A549 treated with Mapracorat at 1 μM for 4 hours (cell line): ENCODE data around the gene EHHADH. TPM values are rescaled to one million over a fixed set of nuclear protein-coding genes. Genes with fewer than 3 reads are reported as not detected.

ENCODE experiments used
- total RNA-seq: library from RNA; stranded (reverse); fragments of 200-300 nt; extraction: Qiagen RNA extraction; gene quantifications from 5 replicates; pipeline ENCODE4 v1.2.3, GENCODE V29; 2022

Gene EHHADH
- 2.2 to 4.2 TPM (median 3.4 TPM) in 5 replicates for total RNA-seq

DNA sequence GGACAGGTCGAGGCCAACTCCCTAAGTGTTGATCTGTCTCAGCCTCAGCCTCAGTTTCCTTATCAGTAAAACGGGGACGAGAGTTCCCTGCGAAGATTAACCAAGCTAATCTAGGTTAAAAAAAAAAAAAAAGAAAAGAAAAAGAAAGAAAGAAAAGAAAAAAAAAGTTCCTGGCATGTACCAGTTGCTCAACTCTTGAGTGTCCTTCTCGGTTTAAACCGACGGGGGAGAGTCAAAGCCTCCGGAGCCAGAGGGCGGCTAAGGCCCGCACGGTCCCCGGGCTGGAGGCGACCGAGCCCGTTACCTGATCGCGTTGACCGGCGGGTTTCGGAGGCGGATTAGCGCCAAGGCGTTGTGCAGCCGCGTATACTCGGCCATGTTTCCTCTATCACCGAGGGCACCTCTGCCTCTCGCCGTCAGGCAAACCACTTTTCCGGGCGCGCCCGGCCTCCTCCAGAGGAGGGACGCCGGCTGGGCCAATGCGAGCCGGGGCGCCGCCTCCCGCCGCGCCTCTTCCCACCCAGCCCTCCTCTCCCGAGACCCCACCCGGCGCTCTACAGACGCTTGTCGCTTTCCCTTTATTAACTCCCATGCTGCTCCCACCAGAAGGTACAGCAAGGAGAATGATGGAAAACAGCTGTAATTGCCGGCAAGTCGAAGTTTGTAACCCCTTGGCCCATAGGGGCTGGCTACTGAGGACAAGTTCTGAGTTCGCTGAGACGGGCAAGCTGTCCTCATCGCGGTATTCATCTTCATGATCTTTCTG, at the start of gene EHHADH:
Gene EHHADH (minus strand): TSS at position 405 of the 766 bp plus-strand sequence. CDS start 27 bp downstream, at position 378.

DNA sequence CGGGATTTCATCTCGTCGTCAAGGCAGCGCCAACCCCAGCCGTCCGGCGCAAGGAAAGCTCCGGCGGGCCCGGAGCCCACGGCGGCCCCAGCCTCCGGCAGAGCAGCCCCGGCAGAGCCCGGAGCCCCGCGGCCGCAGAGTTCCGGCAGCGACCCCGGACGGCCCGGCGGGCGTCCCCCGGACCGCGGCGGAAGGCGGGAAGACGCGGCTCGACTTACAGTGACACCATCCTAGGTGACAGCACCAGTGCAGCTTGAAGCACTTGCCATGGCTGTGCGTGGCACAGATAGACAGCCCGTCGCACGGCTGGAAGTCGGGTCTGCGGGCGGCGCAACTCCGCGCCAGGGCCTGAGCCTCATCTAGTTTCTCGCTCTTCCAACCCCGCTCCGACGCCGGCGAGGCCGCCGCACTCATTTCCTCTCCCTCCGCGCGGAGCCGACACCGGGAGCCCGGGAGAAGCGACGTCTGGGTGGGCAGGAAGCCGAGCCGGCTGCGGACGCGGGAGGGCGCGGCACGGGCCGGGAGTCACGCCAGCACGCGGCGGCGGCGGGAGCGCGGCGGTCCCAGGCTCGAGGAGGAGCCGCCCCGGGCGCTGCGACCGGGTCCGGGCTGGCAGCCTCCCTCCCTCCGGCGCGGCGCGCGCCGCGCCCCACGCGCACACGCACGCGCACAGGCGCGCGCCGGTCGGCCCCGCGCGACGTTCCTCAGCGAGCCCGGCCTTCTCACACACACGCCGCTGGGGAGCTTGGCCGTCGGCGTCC, 101.3 kb downstream of the EHHADH start, which contains the start of gene C3orf70:
Gene C3orf70 (minus strand): TSS at position 651 of the 761 bp plus-strand sequence. CDS start 237 bp downstream, at position 414.

Other genes with a start within 250 kb of the EHHADH start
- 0.02 to 0.05 TPM (median 0.04 TPM) in 3 of 5 replicates, not detected in the others for gene C3orf70, start 101.0 kb downstream of the EHHADH start, total RNA-seq
- 12.4 to 15.2 TPM (median 13.0 TPM) in 5 replicates for gene MAP3K13, start 109.1 kb upstream of the EHHADH start, total RNA-seq
- 19.9 to 23.1 TPM (median 21.1 TPM) in 5 replicates for gene TMEM41A, start 245.0 kb upstream of the EHHADH start, total RNA-seq